GM12872 (cell line): ENCODE data around the gene CLP1.
A peak's percentile ranks its signal among the peaks of the same experiment; 100 is the strongest.

ENCODE experiments used
- TF ChIP-seq, protein P1 (sequence below): IDR thresholded peaks from 3 replicates; pipeline ENCODE4 v1.5.1; 2011; ENCODE audit warnings: low read depth, mild to moderate bottlenecking, low read length, moderate library complexity; ENCODE audit not compliant: insufficient read depth

CLP1 gene

DNA sequence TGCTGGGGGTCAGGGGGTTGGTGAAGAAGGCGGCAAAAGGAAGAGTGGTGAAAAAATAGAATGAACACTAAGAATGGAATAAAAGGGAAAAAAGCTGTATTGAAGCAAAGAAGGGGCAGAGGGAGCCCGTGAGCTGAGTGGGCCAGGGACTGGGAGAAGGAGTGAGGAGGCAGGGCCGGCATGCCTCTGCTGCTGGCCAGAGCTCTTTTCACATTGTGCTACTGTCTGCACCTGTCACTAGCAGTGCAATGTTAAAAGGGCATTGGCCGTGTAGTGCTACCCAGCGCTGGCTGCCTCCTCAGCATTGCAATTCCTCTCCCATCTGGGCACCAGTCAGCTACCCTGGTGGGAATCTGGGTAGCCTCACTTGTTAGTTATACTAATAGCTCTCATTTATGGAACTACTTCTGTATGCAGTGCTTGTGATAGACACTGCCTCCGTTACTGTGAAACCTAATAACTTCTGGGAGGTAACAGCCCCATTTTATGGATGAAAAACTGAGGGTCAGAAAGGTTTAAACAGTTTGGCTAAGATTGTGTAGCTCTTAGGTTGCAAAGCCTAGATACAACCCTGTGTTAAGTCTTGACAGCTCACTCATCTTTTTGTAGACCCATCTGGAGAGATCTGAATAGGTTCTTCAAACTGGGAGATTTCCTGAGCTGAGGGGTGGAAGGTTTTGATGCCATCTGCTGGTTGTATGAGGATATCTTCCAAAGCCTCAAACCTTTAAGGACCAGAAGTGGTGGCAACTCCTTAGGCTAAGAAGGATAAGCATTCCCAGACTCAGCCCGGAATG lies 16.4 kb upstream of the CLP1 start:
- TF ChIP-seq, protein P1, sequence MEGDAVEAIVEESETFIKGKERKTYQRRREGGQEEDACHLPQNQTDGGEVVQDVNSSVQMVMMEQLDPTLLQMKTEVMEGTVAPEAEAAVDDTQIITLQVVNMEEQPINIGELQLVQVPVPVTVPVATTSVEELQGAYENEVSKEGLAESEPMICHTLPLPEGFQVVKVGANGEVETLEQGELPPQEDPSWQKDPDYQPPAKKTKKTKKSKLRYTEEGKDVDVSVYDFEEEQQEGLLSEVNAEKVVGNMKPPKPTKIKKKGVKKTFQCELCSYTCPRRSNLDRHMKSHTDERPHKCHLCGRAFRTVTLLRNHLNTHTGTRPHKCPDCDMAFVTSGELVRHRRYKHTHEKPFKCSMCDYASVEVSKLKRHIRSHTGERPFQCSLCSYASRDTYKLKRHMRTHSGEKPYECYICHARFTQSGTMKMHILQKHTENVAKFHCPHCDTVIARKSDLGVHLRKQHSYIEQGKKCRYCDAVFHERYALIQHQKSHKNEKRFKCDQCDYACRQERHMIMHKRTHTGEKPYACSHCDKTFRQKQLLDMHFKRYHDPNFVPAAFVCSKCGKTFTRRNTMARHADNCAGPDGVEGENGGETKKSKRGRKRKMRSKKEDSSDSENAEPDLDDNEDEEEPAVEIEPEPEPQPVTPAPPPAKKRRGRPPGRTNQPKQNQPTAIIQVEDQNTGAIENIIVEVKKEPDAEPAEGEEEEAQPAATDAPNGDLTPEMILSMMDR = peak; percentile 60

DNA sequence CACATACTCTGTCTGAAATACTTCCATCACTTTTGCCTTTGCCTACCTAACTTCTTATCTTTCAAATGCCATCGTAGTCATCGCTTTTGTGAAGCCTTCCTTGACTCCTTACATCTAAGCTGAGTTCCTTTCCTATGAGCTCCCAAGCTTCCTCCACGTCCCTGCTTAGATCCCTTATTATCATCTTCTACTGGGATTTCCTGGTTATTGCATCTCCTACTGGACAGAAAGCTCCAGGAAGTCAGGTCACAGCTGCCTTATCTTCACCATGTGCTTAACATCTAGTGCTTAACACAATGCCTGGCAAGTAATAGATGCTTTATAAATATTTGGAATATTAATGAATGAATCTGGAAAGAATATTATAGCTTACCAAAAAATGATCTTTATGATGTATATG lies 13.8 kb upstream of the CLP1 start:
- TF ChIP-seq, protein P1 = no peak

DNA sequence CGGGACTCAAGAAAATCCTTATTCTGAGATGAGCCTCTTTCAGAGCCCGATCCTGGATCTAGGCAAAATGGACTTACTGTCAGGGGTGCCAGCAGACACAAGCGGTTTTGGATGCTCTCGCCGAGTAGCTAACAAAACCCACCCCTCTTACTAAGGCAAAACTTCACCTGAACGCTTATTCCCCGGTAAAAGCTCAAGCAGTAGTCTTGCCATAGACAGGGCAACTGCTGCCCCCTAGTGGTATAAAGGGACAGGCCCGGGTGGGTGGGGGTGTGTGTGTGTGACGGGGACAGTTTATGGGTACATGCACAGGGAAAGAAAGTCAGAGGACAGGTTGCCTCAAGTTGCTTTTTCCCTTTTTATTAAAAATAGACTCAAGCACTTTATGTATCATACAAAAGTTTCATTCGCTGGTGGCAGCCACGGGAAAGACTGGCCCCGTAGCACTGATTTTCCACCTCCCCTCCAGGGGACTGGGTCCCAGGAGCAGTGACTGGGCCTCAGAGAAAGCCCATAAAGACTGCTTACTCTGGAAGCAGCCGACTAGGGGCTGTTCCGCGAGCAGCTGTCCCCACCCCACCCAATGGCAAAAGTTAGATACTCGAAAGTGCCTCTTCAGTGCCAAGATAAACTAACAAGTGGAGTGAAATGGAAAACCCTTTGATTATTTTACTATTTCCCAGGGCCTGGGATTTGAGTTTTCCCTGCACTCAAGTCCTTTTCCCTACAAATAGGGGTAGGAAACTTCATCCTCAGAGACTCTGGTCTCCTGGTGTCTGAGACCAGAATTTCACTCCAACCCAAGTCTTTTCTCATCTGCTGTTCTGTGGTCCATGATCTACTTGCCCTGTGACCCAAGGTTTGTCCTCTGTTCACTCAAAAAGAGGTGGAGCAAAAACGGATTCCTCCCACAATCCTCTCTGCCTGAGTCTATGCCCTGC lies 12.5 kb upstream of the CLP1 start:
- TF ChIP-seq, protein P1 = peak; percentile 86

DNA sequence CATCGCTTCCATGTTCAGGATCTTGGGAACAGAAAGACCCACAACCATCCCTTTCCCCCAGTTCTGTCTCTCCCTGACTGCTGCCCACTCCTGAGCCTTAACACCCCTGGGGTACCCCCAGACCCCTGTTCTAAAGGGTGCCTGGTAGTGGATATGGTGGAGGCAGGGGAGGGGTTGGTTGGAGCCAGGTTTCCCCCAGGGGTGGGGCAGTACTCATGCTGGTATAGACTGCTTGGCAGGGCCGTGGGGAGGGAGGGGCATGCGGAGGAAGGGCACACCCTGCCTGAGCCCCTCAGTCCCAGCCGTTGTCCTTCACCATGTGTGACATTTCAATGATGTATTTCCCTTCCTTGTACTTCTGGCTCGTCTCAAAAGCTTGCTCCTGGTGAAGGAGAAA lies 11.9 kb upstream of the CLP1 start:
- TF ChIP-seq, protein P1 = no peak

DNA sequence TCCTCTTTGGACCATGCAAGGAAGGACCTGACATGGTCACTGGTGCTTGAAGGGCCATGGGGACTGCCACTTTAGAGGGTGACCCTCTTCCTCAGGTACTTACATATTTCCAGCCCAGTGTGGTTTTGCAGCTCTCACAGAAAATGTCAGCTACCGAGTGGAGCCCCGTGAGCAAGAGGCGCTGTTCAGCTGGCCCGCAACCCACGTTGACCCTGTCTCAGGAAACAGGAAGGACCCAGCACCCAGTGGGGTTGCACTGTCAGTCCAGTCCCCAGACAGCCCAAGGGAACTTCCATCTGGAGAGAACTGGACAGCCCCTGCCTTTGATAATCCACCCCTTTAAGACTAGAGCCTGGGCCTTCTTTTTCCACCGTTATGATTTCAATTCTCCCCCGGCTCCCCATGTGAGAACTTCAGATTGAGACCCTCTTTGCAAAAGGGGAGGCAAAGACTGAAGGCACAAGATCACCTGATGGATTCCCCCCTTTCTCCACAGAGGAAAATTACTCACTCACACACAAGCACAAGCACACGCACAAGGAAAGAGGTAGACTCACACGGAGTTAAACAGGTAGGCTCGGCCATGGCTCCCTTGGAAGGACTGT lies 11.3 kb upstream of the CLP1 start:
- TF ChIP-seq, protein P1 = no peak

DNA sequence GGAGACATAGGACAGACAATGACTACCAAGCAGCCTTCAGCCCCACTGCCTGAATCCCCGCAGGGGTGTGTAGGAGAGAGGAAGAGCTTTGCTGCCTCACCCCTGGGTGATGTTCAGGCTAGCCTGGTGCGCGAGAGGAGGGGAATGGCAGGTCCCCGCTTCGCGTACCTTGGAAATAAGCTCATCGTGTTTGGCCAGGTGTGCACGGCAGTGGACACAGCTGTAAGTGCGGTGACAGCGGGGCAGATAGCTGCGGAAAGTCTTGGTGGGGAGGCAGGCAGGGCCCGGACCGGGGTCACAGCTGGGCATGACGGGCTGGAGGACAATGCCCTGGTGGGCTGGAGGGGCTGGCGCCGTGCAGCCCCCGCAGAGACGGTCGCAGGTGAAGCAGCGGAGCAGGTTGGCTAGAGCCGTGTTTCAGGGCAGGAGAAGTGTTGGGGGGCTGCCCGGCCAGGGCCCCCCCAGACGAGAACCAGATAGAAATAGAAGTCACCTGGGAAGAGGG lies 10.7 kb upstream of the CLP1 start:
- TF ChIP-seq, protein P1 = no peak

DNA sequence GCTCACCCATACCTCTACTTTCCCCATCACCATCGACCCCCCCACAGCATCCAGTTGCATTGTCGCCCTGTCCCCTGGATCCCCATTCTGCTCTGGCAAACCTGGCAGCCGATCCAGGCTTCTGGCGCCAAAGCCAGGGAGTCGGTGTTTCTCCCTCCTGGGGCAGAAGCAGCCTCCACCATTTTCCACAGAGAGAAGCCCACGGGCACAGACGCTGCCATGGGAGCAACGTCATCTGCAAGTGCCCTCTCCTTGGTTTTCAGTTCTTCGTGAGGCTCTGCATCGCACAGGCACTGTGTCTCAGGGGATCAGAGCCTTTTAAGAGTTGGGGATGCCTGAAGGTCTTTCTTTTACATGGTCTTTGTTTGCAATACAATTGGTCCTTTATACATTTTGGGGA lies 10.2 kb upstream of the CLP1 start:
- TF ChIP-seq, protein P1 = no peak
